ENCODE results near the gene KCNK3.

The KCNK3 gene

DNA sequence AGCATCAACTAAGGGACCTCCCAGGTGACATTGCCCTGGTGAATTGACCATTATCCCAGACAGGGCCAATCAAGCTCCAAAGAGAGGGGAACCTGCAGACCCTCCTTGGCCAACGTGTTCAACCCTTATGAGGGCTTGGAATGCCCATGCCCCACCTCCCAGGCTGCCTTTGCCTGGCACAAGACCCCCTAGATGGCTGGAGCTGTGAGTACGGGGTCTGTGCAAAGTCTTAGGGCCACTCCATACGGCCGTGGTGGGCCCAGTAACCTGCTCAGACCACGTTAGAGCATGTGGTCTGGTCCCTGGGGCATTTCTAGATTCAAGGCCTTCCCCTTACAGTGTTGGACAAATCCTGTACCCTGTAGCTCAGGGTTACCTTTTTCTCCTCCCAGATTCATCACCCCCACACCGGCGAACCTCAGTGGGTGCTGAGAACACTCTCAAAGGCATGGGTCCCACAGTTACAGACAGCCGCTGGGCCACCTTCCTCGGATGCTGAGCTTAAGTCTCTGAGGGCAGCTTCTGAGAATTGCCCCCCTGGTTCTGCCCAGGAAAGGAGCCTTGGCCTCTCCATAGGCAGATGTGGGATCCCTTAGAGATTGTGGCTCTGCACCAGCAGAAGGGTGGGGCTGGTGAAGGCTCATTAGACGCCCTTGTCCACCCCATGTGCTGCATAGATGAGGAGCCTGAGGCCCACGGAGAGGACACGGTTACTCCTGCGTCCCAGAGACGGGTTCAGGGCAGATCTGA is 18.3 kb upstream of the KCNK3 start:
- peak; percentile 3 for DNase-seq
- Histone ChIP-seq H3K4me3 (ENCODE audit: low read depth, low read length) (no peak overlapping the region), H3K4me1 (peaks cover 13% of the 10 kb centered on the region), H3K36me3 (no peaks in the 10 kb centered on the region), H3K9me3 (peaks cover 6% of the 10 kb centered on the region), H3K27me3 (no peaks in the 10 kb centered on the region)
- TF ChIP-seq, protein P1, sequence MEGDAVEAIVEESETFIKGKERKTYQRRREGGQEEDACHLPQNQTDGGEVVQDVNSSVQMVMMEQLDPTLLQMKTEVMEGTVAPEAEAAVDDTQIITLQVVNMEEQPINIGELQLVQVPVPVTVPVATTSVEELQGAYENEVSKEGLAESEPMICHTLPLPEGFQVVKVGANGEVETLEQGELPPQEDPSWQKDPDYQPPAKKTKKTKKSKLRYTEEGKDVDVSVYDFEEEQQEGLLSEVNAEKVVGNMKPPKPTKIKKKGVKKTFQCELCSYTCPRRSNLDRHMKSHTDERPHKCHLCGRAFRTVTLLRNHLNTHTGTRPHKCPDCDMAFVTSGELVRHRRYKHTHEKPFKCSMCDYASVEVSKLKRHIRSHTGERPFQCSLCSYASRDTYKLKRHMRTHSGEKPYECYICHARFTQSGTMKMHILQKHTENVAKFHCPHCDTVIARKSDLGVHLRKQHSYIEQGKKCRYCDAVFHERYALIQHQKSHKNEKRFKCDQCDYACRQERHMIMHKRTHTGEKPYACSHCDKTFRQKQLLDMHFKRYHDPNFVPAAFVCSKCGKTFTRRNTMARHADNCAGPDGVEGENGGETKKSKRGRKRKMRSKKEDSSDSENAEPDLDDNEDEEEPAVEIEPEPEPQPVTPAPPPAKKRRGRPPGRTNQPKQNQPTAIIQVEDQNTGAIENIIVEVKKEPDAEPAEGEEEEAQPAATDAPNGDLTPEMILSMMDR (IDR thresholded peaks at IDR 0.05; ENCODE audit: low read depth, low read length): no peak

DNA sequence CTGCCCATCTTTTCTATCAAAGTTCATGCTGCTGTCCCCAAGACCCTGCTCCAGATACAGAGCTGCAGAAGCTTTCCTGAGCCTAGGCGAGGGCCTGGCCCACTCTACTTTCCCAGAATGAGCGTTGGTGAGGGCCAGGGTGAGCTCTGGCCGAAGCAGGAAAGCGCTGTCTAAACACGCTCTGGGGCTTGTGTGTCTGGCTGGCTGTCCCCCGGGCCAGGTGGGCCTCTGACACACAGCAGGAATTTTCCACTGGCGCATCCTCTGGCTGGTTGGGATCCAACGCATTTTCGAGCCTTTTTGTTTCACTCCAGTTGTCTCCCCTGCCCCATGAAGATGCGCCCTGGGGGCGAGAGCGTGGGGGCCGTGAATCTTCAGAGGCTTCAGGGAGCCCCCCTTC is 17.8 kb upstream of the KCNK3 start:
- Histone ChIP-seq H3K4me3 (ENCODE audit: low read depth, low read length) (no peak overlapping the region), H3K27me3 (no peaks in the 10 kb centered on the region)

DNA sequence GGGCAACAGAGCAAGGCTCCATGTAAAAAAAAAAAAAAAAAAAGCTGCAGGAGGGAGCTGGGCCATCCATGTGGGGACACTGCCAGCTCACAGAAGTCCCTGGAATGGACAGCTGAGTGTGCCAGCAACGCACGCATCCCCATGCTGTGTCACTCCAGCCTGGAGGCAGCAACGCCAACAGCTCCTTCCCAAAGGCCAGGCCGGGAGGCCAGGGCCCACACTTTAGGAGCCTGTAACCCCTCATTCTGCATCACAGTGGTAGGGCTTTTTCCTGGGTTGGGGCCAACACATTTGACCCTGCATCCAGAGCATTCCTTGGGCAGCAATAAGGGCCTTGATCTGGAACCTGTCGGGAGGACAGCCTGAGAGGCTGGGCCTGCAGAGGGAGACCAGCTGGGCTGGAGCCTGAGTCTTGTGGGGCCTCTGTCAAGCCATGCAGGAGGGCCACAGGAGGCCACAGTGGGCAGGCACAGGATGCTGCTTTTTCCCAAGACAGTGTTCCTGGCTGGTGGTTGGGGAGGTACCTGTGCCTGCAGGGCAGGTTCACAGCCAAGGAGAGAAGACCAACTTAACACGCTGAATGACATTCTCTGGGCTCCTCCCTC is 16.8 kb upstream of the KCNK3 start:
- Histone ChIP-seq H3K4me1 (peaks cover 9% of the 10 kb centered on the region), H3K4me3 (ENCODE audit: low read depth, low read length) (no peak overlapping the region), H3K27me3 (no peaks in the 10 kb centered on the region), H3K36me3 (no peaks in the 10 kb centered on the region), H3K9me3 (peaks cover 6% of the 10 kb centered on the region)
- TF ChIP-seq, protein P1 (IDR thresholded peaks at IDR 0.05; ENCODE audit: low read depth, low read length): no peak
- peak; percentile 5 for DNase-seq

More for the DNA sequence above, 17.8 kb upstream of the KCNK3 start:
- H3K36me3 ChIP-seq: no peaks in the 10 kb centered on the region
- TF ChIP-seq, protein P1 (IDR thresholded peaks at IDR 0.05; ENCODE audit: low read depth, low read length): no peak
- peaks cover 10% of the 10 kb centered on the region for H3K4me1 ChIP-seq
- peaks cover 6% of the 10 kb centered on the region for H3K9me3 ChIP-seq
- peak; percentile 34 for DNase-seq

DNA sequence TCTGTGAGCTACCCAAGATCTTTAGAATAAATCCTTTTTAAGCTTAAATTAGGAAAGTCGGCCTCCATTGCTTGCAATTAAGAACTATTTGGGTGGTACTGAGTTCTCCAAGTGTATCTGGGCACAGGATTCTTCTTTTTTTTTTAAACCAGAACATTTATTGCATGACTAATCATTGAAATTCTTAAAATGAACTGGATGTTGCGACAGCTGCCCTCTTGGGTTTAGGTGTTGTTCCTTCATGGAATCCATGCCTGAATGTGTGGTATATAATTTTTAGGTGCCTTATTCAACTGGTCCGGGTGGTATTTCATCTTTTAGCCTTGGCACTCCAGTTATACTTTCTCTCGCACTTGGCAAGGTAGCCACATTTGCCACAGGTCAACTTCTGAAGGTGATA is 14.5 kb upstream of the KCNK3 start:
- Histone ChIP-seq H3K4me3 (ENCODE audit: low read depth, low read length) (no peak overlapping the region), H3K36me3 (no peaks in the 10 kb centered on the region), H3K27me3 (no peaks in the 10 kb centered on the region), H3K4me1 (peaks cover 21% of the 10 kb centered on the region), H3K9me3 (peaks cover 6% of the 10 kb centered on the region)
- TF ChIP-seq, protein P1 (IDR thresholded peaks at IDR 0.05; ENCODE audit: low read depth, low read length): no peak
- DNase-seq: no peak

DNA sequence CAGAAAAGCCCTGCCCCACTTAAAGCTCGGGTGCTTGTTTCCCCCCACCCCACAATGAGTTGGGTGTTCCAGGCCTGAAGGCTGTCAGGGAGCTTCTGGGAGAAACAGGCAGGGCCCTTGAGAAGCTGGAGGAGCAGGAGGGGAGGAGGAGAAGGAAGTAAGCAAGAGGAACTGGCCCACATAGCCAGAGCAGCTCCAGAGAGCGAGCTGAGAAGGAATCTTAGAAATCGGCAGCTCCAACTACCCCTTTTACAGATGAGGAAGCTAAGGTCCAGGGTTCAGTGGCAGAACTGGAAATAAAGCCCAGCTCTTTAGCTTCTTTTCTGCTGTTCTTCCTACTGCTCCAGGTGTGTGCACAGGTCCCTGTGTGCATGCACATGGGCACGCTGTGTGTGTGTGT is 12.7 kb upstream of the KCNK3 start:
- TF ChIP-seq, protein P1 (IDR thresholded peaks at IDR 0.05; ENCODE audit: low read depth, low read length): no peak
- no peaks in the 10 kb centered on the region for H3K27me3 ChIP-seq

DNA sequence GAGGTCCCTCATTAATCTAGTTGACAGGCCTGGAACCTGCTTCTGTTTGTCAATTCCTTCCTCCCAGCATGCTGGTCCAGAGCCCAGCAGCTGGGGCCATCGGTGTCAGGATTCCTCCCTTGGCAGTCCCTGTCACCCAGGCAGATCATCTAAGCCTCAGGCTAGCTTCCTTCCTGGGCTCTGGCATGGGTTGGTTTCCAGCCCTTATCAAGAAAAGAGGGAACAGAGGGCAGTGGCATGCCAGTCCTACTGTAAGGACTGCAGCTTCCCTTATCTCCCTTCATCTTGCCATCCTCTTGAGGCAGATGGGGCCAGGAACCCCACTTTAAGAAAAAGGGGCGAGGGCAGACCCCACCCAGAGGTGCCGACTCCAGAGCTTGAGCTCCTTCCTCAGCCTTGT is 10.9 kb upstream of the KCNK3 start:
- TF ChIP-seq, protein P1 (IDR thresholded peaks at IDR 0.05; ENCODE audit: low read depth, low read length): no peak
- no peaks in the 10 kb centered on the region for H3K36me3 ChIP-seq
- H3K9me3 ChIP-seq: peaks cover 6% of the 10 kb centered on the region
- DNase-seq: peak; percentile 56
- H3K4me3 ChIP-seq (ENCODE audit: low read depth, low read length): no peak overlapping the region
- H3K27me3 ChIP-seq: no peaks in the 10 kb centered on the region
- H3K4me1 ChIP-seq: peaks cover 36% of the 10 kb centered on the region

More for the DNA sequence above, 12.7 kb upstream of the KCNK3 start:
- Histone ChIP-seq H3K36me3 (no peaks in the 10 kb centered on the region), H3K9me3 (peaks cover 6% of the 10 kb centered on the region), H3K4me1 (peaks cover 23% of the 10 kb centered on the region), H3K4me3 (ENCODE audit: low read depth, low read length) (no peak overlapping the region)
- peak; percentile 0 for DNase-seq
